Activated CD4-positive, alpha-beta T cell treated with anti-CD3 and anti-CD28 coated beads, Interleukin-10, Interleukin-2, amounts not matched to agents 100 ng/mL and 50 ng/mL, durations not matched to agents 16 hours and 8 hours (primary cell): Measurements from ENCODE around the gene DNASE1L3.
A peak's percentile ranks its signal among the peaks of the same experiment; 100 is the strongest.
"Not testable (repeated sequence)": the region's sequence is repeated elsewhere in the genome, so short reads cannot be mapped to it uniquely, and the experiment has no call there.

Source experiments
- DNase-seq: peaks from one replicate; pipeline ENCODE4 v3.0.0-alpha.2; 2020

The DNASE1L3 gene

GRCh38 chr3:58234516-58234931 is 23.8 kb upstream of the DNASE1L3 start:
- DNase-seq, result no peak

DNA sequence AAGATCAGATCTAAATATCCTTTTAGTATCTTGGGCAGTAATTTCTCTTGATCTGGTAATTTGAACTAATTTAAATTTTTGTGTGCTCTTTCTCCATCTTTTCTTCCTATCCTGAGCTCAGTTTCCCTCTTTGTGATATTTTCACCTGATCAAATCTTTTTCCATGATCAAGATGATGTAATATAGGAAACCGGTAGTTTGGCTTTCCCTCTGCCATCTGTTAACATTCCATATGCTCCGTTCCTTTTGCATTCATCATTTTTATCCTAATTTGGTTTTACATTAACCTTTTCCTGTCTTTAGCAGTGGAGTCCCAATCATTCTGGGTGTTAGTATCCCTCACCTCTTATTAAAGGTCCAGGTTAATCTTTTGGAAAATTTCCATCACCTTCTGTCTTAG is 20.9 kb upstream of the DNASE1L3 start:
- DNase-seq, result no peak

- DNase-seq, result no peak
Observed at GRCh38 chr3:58230876-58231552, 20.2 kb upstream of the DNASE1L3 start.

GRCh38 chr3:58227933-58228332 is 17.2 kb upstream of the DNASE1L3 start:
- DNase-seq, result not testable (repeated sequence)

DNA sequence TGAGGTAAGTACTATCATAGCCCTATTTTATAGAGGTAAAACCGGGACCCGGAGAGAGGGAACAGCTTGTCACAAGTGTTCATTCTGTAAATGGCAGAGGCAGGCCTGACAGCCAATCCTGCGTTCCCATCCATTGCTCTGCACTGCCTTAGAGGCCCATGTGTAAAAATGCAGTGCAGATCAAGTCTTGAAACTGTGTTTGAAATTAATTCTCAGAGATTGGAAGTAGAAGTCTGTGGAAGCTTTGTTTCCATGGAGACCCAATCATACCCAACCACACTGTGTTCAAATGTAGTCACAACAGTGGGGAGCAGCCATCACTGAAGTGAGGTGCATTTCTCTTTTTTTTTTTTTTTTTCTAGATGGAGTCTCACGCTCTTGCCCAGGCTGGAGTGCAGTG is 13.1 kb upstream of the DNASE1L3 start:
- no peak for DNase-seq

DNA sequence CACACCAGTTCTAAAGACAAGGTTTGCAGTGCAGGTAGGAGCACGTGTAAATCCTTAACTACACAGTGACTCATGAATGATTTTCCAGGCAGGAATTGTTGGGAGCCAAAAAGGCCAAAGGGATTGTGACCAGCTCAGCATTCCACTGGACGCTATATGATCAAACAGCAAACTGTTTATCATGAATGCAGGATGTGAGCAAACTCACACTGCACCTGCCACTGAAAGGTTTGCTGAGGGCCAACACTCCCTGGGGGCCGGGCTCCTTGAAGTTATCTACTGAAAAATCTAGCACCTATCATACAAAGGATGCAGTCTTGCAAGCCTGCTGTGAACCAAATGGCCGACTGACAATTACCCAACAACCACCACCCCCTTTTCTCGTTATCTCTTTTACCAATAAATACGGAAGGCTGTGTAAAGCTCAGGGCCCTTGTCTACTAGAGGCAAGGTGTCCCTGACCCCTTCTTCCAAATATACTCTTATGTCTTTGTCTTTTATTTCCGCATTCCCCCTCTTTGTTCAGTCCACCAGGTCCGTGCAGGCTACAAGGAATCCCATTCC is 11.5 kb upstream of the DNASE1L3 start:
- no peak for DNase-seq

DNA sequence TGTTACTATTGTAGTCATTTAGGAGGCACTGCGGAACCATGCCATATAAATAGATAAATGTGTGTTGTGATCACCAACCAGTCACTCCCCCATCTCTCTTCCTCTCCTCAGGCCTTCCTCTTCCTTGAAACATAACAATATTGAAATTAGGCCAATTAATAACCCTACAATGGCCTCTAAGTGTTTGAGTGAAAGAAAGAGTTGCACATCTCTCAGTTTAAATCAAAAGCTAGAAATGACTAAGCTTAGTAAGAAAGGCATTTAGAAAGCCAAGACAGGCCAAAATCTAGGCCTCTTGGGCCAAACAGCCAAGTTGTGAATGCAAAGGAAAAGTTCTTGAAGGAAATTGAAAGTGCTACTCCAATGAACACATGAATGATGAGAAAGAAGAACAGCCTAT is 8.1 kb upstream of the DNASE1L3 start:
- peak; percentile 71 for DNase-seq

- peak; percentile 81 for DNase-seq
Observed at GRCh38 chr3:58217209-58217811, 6.5 kb upstream of the DNASE1L3 start.

DNA sequence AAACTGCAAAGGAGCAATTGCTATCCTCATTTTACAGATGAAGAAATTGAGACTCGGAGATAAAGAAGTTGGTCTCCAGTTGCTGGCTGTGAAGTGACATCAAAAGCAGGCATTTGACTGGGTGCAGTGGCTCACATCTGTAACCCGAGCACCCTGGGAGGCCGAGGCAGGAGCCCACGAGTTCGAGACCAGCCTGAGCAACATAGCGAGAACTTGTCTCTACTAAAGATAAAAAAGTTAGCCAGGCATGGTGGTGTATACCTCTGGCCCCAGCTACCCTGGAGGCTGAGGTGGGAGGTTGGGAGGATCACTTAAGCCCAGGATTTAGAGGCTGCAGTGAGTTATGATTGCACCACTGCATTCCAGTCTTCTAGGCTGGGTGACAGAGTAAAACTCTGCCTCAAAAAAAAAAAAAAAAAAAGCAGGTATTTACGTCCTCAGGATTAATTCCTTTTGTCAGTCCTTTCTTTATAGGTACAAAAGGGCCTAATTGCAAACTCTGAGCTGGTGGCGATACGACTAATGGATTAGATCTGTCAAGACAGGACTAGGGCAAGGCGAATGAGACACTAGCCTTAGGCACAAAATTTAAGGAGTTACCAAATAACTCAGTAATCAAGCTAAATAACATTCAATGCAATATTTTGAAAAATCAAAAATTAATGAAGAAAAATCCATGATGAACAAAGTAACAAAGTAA is 5.9 kb upstream of the DNASE1L3 start:
- DNase-seq, result no peak

DNA sequence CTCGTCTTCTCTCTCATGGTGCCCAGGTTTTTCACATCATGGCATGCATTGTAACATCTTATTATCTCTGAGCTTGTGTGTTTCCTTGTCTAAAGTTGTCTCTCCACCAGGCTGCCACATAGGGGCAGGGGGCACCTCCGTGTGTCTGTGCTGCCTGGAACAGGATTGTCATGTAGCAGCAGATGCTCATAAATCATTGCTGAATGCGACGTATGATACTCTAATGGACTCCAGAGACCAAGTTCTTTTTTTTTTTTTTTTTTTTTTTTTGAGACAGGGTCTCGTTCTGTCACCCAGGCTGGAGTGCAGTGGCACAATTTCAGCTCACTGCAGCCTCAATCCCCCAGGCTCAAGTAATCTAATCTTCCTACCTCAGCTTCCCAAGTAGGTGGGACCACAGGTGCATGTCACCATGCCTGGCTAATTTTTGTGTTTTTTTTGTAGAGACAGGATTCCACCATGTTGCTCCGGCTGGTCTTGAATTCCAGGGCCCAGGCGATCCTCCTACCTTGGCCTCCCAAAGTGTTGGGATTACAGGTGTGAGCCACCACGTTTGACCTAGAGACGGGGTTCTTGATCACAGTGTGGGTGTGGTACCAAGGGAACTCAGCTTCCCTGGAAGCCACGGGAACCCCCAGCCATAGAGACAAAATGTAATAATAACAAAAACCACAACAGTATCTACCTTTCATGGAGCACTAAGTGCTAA is 4.7 kb upstream of the DNASE1L3 start:
- DNase-seq, result no peak

- DNase-seq, result peak; percentile 81
Observed at GRCh38 chr3:58214484-58215316, 3.9 kb upstream of the DNASE1L3 start.

DNA sequence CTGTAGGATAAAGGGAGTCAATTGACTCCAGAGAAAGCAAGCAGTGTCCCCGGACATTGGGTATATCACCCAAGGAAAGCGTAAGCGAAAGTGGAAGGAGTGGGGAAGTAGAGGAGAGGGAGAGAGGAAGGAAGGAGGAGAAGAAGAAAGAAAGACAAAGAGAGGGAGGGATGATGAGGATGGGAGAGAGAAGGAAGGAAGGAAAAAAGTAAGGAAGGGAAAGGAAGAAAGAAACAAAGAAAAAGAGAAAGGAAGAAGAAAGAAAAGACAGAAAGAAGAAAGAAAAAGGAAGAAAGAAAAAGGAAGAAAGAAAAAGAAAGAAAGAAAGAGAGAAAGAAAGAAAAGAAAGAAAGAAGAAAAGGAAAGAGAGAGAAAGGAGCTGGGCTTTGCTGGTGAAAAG is 839 bp downstream of the DNASE1L3 start:
- no peak for DNase-seq

GRCh38 chr3:58207954-58208353 is 2.8 kb downstream of the DNASE1L3 start:
- DNase-seq, result no peak

- DNase-seq, result peak; percentile 64
Observed at GRCh38 chr3:58206406-58207011, 4.3 kb downstream of the DNASE1L3 start.

GRCh38 chr3:58205981-58206380 is 4.8 kb downstream of the DNASE1L3 start:
- DNase-seq, result no peak

GRCh38 chr3:58204720-58205119 is 6.1 kb downstream of the DNASE1L3 start:
- DNase-seq, result no peak

DNA sequence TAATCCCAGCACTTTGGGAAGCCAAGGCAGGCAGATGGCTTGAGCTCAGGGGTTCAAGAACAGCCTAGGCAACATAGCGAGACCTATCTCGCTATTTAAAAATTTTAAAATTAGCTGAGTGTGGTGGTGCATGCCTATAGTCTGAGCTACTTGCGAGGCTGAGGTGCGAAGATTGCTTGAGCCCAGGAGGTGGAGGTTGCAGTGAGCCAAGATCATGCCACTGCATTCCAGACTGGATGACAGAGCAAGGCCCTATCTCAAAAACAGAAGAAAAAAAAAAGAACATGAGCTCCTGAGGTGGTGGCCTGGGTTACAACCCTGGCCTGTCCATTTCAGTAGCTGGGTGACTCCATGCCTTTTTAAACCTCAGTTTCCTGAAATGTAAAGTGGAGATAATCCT is 7.2 kb downstream of the DNASE1L3 start:
- DNase-seq, result no peak

DNA sequence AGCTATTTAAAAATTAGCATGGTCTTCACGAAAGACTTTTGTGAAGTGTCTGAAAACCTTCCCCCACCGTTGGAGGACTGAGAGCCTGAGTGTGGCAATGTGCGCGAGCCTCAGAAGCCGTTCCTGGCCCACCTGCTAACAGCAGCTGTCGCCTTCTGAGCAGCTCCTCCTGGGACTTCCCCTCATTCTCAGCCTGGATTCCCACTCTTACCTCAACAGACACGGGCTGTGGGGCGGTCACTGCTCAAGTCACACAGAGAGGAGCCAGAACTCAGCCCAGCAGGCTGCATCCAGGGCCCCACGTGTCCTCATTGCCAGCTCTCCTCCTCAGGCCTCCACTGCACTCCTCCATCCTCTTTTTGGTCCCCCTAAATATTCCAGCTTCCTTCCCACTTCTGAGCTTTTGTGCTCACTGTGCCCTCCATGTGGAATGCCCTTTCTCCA is 7.8 kb downstream of the DNASE1L3 start:
- no peak for DNase-seq

GRCh38 chr3:58201451-58201850 is 9.3 kb downstream of the DNASE1L3 start:
- not testable (repeated sequence) for DNase-seq

GRCh38 chr3:58200846-58201355 is 9.9 kb downstream of the DNASE1L3 start:
- no peak for DNase-seq

DNA sequence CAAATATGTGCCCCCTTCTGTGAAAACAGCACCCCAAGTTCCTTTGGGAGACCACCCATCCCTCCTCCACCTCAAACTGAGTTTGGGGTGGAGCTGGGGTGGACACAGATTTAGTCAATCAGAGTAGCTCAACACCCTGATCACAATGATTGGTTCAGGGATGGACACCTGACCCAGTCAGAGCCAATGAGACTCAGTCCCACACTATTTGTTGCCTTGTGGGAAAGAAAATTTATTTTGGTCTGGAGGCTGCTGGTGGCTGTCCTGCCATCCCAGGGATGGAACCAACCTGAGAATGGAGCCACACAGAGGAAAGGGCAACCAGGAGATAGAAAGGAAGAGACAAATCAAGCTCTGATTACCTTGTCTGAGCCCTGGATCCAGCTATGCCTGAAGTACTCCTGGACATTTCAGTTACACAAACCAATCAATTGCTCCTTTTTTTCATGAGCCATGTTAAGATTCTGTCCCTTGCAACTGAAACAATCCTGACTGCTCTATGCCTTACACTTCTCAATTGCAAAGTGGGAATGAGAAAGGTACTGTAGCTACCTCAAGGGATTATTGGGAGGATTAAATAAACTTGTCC is 10.6 kb downstream of the DNASE1L3 start:
- DNase-seq, result no peak
